Measurements from ENCODE around the gene MRPL20.

The MRPL20 gene

GRCh38 chr1:1377540-1378205 lies 29.4 kb downstream of the MRPL20 start:
- H3K27ac ChIP-seq, result no peak overlapping the region
- no peak overlapping the region for H3K9ac ChIP-seq
- no peak overlapping the region for H3K4me3 ChIP-seq (ENCODE audit: low read depth, low read length)
- no peaks in the 10 kb centered on the region for H3K27me3 ChIP-seq (ENCODE audit: control insufficient read depth, insufficient read depth, low read length)
- H3K4me1 ChIP-seq, result no peaks in the 10 kb centered on the region
- no peak overlapping the region for H3K4me2 ChIP-seq (ENCODE audit: low read length)
- H2AFZ ChIP-seq, result no peak overlapping the region
- no peaks in the 10 kb centered on the region for H3K79me2 ChIP-seq
- no peak for TF ChIP-seq CTCF (IDR thresholded peaks at IDR 0.05)
- no peaks in the 10 kb centered on the region for H3K9me3 ChIP-seq (ENCODE audit: control insufficient read depth, low read length)
- H3K36me3 ChIP-seq (ENCODE audit: control insufficient read depth, insufficient read depth, low read length), result no peaks in the 10 kb centered on the region

- no peak overlapping the region for H3K27ac ChIP-seq
- no peak overlapping the region for H2AFZ ChIP-seq
- H3K79me2 ChIP-seq, result no peaks in the 10 kb centered on the region
- H3K4me2 ChIP-seq (ENCODE audit: low read length), result no peak overlapping the region
- no peaks in the 10 kb centered on the region for H3K9me3 ChIP-seq (ENCODE audit: control insufficient read depth, low read length)
- no peak overlapping the region for H3K9ac ChIP-seq
- no peaks in the 10 kb centered on the region for H3K27me3 ChIP-seq (ENCODE audit: control insufficient read depth, insufficient read depth, low read length)
- no peak for TF ChIP-seq CTCF (IDR thresholded peaks at IDR 0.05)
- H3K4me1 ChIP-seq, result no peaks in the 10 kb centered on the region
- no peaks in the 10 kb centered on the region for H3K36me3 ChIP-seq (ENCODE audit: control insufficient read depth, insufficient read depth, low read length)
- no peak overlapping the region for H3K4me3 ChIP-seq (ENCODE audit: low read depth, low read length)
Measured at GRCh38 chr1:1376551-1377226, 30.4 kb downstream of the MRPL20 start.

- no peaks in the 10 kb centered on the region for H3K4me1 ChIP-seq
- H3K27me3 ChIP-seq (ENCODE audit: control insufficient read depth, insufficient read depth, low read length), result no peaks in the 10 kb centered on the region
- peak within 1 kb of the TSS; percentile 57 for H3K9ac ChIP-seq
- peak within 1 kb of the TSS; percentile 92 for H3K4me2 ChIP-seq (ENCODE audit: low read length)
- peak within 1 kb of the TSS; percentile 80 for H2AFZ ChIP-seq
- no peaks in the 10 kb centered on the region for H3K36me3 ChIP-seq (ENCODE audit: control insufficient read depth, insufficient read depth, low read length)
- H3K79me2 ChIP-seq, result no peaks in the 10 kb centered on the region
- peak within 1 kb of the TSS; percentile 91 for H3K27ac ChIP-seq
- no peak for TF ChIP-seq CTCF (IDR thresholded peaks at IDR 0.05)
- no peaks in the 10 kb centered on the region for H3K9me3 ChIP-seq (ENCODE audit: control insufficient read depth, low read length)
- H3K4me3 ChIP-seq (ENCODE audit: low read depth, low read length), result peak within 1 kb of the TSS; percentile 97
Measured at GRCh38 chr1:1374929-1375662, 32.0 kb downstream of the MRPL20 start, which contains the start of gene AURKAIP1. AURKAIP1 (minus strand) TSS chr1:1375207; CDS start chr1:1374756, 451 bp downstream.

GRCh38 chr1:1374589-1374928 lies 32.5 kb downstream of the MRPL20 start:
- H3K27ac ChIP-seq, result peak overlapping the region; percentile 91
- no peaks in the 10 kb centered on the region for H3K9me3 ChIP-seq (ENCODE audit: control insufficient read depth, low read length)
- peak overlapping the region; percentile 80 for H2AFZ ChIP-seq
- H3K9ac ChIP-seq, result peak overlapping the region; percentile 57
- peak overlapping the region; percentile 97 for H3K4me3 ChIP-seq (ENCODE audit: low read depth, low read length)
- no peaks in the 10 kb centered on the region for H3K4me1 ChIP-seq
- H3K36me3 ChIP-seq (ENCODE audit: control insufficient read depth, insufficient read depth, low read length), result no peaks in the 10 kb centered on the region
- H3K4me2 ChIP-seq (ENCODE audit: low read length), result peak overlapping the region; percentile 92
- TF ChIP-seq CTCF (IDR thresholded peaks at IDR 0.05), result no peak
- H3K79me2 ChIP-seq, result no peaks in the 10 kb centered on the region
- no peaks in the 10 kb centered on the region for H3K27me3 ChIP-seq (ENCODE audit: control insufficient read depth, insufficient read depth, low read length)
